Skeletal muscle satellite cell (primary cell): Measurements from ENCODE around the gene FARS2.
A peak's percentile ranks its signal among the peaks of the same experiment; 100 is the strongest.

Experiments
- H3K27me3 ChIP-seq: 2 replicates; pipeline ENCODE4 v1.7.0; 2013; ENCODE audit warnings: low read length; ENCODE audit not compliant: control insufficient read depth, insufficient read depth
- H3K36me3 ChIP-seq: 2 replicates; pipeline ENCODE4 v1.7.0; 2013; ENCODE audit warnings: mild to moderate bottlenecking, control low read depth, low read length; ENCODE audit not compliant: insufficient read depth
- H3K4me1 ChIP-seq: 2 replicates; pipeline ENCODE4 v1.7.0; 2013; ENCODE audit warnings: low read length; ENCODE audit not compliant: control insufficient read depth, insufficient read depth
- H3K4me2 ChIP-seq: 2 replicates; pipeline ENCODE4 v1.7.0; 2013; ENCODE audit warnings: mild to moderate bottlenecking, low read length
- H3K4me3 ChIP-seq: 2 replicates; pipeline ENCODE4 v1.7.0; 2013; ENCODE audit warnings: low read length
- H3K9ac ChIP-seq: 2 replicates; pipeline ENCODE4 v1.7.0; 2013; ENCODE audit warnings: mild to moderate bottlenecking, low read depth, low read length, moderate library complexity
- H3K9me3 ChIP-seq: replicated peaks from 2 replicates; pipeline ENCODE4 v1.7.0; 2013; ENCODE audit warnings: mild to moderate bottlenecking, control low read depth, low read length

The FARS2 gene

DNA sequence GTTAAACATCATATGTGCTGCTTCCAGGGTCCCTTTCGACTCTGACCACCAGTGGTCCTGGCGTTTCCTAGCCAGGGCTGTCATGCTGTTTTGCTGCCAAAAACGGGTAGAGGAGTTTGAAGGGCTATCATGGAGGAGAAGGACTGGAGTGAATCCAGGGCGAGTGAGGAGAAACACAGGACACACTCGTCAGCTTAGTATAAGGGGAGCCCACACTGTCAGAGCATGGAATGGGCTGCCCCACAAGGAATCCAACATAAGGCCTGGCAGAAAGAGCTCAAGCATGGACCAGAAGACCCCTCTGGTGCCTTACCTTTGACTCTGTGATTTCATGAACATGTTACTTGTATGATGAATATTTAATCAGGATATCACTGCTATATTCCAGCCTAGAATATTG is 498.3 kb downstream of the FARS2 start:
- H3K4me1 ChIP-seq = peaks cover 10% of the 10 kb centered on the region
- H3K9ac ChIP-seq = no peak overlapping the region
- H3K4me2 ChIP-seq = no peak overlapping the region
- H3K4me3 ChIP-seq = no peak overlapping the region
- peaks cover 5% of the 10 kb centered on the region for H3K9me3 ChIP-seq
- no peaks in the 10 kb centered on the region for H3K36me3 ChIP-seq
- H3K27me3 ChIP-seq = no peaks in the 10 kb centered on the region

DNA sequence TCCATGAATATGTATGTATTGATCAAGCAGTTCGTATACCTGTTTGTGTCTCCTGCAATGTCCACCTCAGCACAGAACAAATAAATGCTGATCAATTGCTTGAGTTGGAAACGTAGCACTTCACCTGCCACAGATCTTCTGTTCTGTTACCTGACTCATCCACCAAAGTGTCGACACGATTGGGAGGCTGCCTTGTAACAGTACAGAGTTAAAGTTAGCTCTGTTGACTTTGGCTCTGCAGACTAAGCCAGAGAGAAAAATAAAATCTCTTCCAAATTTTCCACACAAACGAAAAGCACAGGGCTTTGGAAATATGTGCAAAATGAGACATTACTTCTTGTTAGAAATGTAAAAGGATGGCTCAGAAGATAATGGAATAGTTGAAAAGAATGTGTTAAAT is 500.1 kb downstream of the FARS2 start:
- Histone ChIP-seq H3K9ac (no peak overlapping the region), H3K36me3 (no peaks in the 10 kb centered on the region), H3K4me2 (no peak overlapping the region), H3K9me3 (no peaks in the 10 kb centered on the region), H3K27me3 (no peaks in the 10 kb centered on the region), H3K4me3 (no peak overlapping the region), H3K4me1 (peaks cover 11% of the 10 kb centered on the region)

DNA sequence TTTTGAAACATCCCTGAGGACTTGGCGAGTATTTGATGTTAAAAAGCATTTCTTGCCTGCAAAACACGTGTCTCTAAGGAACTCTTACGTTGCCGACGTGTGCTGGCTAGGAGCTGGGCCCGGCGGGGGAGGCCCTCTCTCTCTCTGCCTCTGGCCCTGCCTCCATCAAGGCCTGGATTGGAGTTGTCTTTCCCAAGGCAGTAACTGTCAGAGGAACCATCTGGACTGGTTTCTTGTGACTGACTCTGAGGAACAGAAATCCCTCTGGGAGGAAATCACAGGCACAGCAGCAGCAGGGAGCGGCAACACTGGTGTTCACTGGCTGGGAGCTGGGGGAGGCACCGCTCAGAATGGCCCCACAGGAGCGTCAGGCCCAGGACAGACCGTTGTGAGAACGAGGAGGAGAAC is 501.3 kb downstream of the FARS2 start:
- H3K27me3 ChIP-seq = no peaks in the 10 kb centered on the region
- H3K9ac ChIP-seq = no peak overlapping the region
- no peak overlapping the region for H3K4me3 ChIP-seq

DNA sequence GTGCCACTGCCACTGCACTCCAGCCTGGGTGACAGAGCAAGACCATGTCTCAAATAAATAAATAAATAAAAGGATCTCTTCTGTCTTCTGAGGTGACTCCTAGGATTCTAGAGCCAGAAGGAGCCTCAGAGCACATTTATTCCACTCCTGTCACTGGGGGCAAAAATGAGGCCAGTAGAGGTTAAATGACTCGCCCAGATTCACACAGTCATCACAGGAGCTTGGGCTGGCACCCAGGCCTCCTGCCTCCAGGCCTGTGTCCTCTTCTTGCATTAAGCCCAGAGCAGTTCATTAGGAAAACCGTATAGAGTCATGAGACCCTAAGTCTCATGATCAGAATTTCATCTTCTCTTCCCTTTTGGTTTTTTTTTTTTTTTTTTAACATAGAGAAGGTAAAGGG is 502.1 kb downstream of the FARS2 start:
- Histone ChIP-seq H3K9ac (peak overlapping the region; percentile 3), H3K4me3 (no peak overlapping the region), H3K27me3 (no peaks in the 10 kb centered on the region), H3K4me2 (no peak overlapping the region), H3K9me3 (no peaks in the 10 kb centered on the region), H3K4me1 (peaks cover 11% of the 10 kb centered on the region), H3K36me3 (no peaks in the 10 kb centered on the region)

More for the DNA sequence above, 501.3 kb downstream of the FARS2 start:
- Histone ChIP-seq H3K36me3 (no peaks in the 10 kb centered on the region), H3K4me2 (no peak overlapping the region), H3K9me3 (no peaks in the 10 kb centered on the region), H3K4me1 (peaks cover 11% of the 10 kb centered on the region)

DNA sequence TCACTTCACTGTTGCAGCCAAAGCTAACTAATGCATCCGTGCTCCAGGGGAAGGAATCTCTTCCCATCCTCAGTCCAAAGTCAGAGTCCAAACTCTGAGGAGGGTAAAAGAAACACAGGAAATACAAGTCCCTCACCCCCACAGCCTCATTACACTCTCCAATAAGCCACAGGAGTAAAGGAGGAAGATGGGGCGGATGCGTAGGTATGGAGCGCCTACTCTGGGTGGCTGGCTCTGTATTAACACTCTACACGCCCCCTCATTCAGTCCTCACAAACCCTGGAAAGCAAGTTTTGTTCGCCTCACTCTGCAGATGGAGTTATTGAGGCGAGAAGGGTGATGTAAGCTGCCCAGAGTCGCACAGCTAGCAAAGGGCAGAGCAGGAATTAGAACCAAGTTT is 502.6 kb downstream of the FARS2 start:
- Histone ChIP-seq H3K4me3 (no peak overlapping the region), H3K36me3 (no peaks in the 10 kb centered on the region), H3K27me3 (no peaks in the 10 kb centered on the region), H3K9me3 (no peaks in the 10 kb centered on the region), H3K9ac (peak overlapping the region; percentile 3), H3K4me1 (peaks cover 11% of the 10 kb centered on the region), H3K4me2 (peak overlapping the region; percentile 17)

DNA sequence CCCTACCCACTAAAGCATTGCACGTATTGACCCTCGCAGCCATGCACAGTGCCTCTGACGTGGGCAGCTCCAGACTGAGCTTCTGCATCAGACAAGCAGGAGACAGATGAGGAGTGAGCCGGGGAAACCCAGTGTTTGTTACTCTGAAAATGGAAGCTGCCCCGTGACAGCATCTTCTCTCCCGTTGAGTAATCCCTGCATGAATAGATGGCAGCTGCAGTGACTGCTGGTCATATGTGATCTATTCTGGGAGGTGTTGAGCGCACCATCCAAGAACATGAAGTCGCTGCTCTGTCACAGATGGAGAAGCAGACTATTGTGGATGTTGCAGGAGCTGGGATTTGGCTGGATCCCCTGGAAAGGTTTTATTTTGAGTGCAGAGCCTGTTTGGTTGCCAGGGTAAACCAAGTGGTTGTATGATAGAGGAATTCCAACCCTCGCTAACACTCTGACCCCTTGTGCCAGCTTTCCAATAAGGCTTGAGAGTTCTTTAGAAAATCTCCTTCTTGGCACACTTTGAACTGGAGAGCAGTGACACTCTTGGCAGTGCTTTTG is 503.2 kb downstream of the FARS2 start:
- Histone ChIP-seq H3K4me3 (no peak overlapping the region), H3K27me3 (no peaks in the 10 kb centered on the region), H3K4me2 (peak overlapping the region; percentile 17), H3K4me1 (peaks cover 11% of the 10 kb centered on the region), H3K9me3 (no peaks in the 10 kb centered on the region), H3K36me3 (no peaks in the 10 kb centered on the region), H3K9ac (peak overlapping the region; percentile 3)

DNA sequence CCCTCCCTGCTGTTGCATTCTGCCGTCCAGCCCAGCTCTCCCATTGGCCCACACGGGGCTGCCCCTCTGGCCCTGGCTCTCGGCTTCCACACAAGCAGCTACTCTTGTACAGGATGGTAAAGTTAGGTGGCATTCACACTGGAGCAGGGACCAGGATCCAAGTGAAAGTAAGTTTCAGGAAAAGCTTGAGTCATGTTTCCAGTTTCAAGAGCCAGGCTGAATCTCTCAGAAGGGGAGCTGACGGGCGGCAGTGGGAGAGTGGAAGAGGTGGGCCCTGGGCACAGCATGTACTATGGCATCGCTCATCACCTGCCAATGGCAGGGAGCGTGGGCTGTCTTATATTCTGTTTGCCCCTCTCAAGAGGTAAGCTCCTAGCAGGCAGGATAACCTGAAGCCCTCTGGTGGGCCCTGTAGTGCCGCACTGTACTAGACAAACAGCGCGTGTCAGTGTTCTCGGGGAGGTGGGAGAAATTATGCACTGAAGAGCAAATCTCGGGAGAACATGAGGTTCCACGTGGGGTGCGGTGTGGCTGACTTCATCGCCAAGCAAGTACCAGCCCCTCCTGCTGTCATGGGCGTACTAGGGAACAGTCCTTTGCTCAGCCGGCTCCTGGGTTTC is 503.9 kb downstream of the FARS2 start:
- H3K36me3 ChIP-seq = no peaks in the 10 kb centered on the region
- H3K9ac ChIP-seq = no peak overlapping the region
- no peak overlapping the region for H3K4me3 ChIP-seq
- H3K4me2 ChIP-seq = no peak overlapping the region
- peaks cover 11% of the 10 kb centered on the region for H3K4me1 ChIP-seq
- no peaks in the 10 kb centered on the region for H3K27me3 ChIP-seq
- no peaks in the 10 kb centered on the region for H3K9me3 ChIP-seq

DNA sequence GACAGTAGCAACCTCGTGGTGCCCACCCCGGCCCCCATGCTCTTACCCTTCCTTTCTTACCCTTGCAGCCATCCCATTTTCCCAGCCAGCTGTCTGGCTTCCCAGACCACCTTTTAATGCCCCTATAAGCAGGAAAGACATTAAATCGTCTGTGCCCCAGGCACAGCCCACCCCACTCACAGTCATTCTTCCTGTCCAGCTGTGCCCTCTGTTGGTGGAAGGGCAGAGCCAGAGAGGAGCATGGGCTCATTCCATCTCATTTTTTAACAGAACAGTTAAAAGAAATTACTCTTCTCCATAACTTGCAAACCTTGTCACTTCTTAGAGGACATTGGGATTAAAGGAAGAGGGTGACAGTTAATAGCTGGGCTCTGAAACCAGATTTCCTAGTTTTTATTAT is 504.9 kb downstream of the FARS2 start:
- Histone ChIP-seq H3K9me3 (no peaks in the 10 kb centered on the region), H3K9ac (no peak overlapping the region)

DNA sequence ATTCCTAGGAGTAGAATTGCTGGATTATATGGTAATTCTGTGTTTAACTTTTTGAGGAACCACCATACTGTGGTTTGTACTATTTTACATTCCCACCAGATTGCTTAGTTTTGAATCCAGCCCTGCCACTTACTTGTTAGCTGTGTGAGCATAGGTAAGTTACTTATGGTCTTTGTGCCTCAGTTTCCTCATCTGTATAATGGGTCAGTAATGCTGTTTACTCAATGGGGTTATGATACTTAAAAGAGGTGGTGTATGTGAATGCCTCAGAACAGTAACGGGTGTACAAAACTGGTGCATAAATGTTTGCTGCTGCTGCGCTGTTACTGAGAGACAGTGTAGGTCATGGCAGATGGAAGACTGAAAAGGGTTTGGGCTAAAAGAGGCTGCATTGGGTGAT is 506.2 kb downstream of the FARS2 start:
- Histone ChIP-seq H3K27me3 (no peaks in the 10 kb centered on the region), H3K4me2 (no peak overlapping the region), H3K9ac (no peak overlapping the region), H3K9me3 (no peaks in the 10 kb centered on the region), H3K4me1 (peaks cover 11% of the 10 kb centered on the region), H3K36me3 (no peaks in the 10 kb centered on the region), H3K4me3 (no peak overlapping the region)

More for the DNA sequence above, 504.9 kb downstream of the FARS2 start:
- Histone ChIP-seq H3K4me3 (no peak overlapping the region), H3K27me3 (no peaks in the 10 kb centered on the region), H3K4me1 (peaks cover 11% of the 10 kb centered on the region), H3K4me2 (no peak overlapping the region), H3K36me3 (no peaks in the 10 kb centered on the region)

DNA sequence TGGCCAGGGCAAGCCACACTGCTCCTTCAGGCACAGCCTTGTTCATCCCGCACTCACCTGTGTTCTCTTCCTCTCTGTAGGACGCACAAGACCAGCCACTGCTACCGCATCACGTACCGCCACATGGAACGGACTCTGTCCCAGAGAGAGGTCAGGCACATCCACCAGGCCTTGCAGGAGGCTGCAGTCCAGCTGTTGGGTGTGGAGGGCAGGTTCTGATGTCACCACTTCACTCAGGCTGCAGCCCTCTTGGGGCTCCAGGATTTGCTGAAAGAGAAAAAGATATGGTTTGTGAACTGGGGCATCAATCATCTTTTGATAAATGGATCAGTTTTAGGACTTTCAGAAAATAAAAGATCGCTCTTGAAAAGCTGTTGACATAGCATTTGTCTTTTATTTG is 509.9 kb downstream of the FARS2 start:
- Histone ChIP-seq H3K27me3 (no peaks in the 10 kb centered on the region), H3K9ac (no peak overlapping the region), H3K9me3 (no peaks in the 10 kb centered on the region), H3K36me3 (no peaks in the 10 kb centered on the region), H3K4me2 (no peak overlapping the region), H3K4me3 (no peak overlapping the region), H3K4me1 (no peaks in the 10 kb centered on the region)

DNA sequence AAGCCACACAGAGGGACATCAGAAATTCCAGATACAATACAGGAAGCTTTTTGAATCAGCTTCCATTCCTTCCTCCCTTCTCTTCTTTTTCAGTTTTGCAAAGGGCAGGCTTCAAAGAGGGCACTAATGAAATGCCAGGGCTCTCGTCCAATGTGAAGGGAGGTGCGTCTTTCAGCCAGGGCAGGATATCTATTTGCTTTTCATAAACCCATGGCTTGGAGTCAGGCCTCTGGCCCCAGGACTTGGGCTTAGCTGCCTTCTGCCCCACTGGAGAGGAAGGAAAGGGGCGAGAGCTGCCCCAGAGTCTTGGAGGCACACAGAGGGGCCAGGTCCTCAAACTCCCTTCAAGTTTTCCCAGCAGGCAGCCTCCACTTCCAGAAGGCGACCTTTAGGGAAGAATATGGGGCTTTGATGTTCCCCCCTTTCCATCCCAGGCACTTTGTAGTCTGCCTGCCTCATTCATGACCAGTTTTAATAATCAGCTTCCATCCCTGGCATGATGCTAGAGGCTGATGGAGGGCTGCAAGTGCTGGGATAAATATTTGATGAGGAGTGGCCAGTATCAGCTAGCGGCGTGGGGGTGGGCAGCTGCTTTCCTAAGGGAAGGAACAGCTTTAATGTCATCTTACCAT is 510.6 kb downstream of the FARS2 start:
- Histone ChIP-seq H3K4me3 (no peak overlapping the region), H3K4me1 (no peaks in the 10 kb centered on the region), H3K4me2 (no peak overlapping the region), H3K9ac (no peak overlapping the region), H3K9me3 (no peaks in the 10 kb centered on the region), H3K36me3 (no peaks in the 10 kb centered on the region), H3K27me3 (no peaks in the 10 kb centered on the region)
